GM18951 (cell line): ENCODE measurements around the gene C5.
"Not testable (repeated sequence)": the region's sequence is repeated elsewhere in the genome, so short reads cannot be mapped to it uniquely, and the experiment has no call there.

Source experiments
- POLR2A ChIP-seq: IDR thresholded peaks from 4 replicates; pipeline ENCODE4 v1.6.1; 2011; ENCODE audit warnings: mild to moderate bottlenecking; ENCODE audit not compliant: insufficient read length, insufficient read depth; ENCODE audit errors: extremely low read depth
- in situ Hi-C: fragments of 300-500 bp; cut with MboI; formaldehyde crosslinking; loops from one replicate; pipeline ENCODE4 v1.12.0; 2022; ENCODE audit warnings: low sequenced_read_pairs, mixed read lengths, inconsistent platforms; ENCODE audit not compliant: unreplicated experiment

Gene C5

GRCh38 chr9:121050128-121050988, at the start of gene C5:
TSS of gene C5 (minus strand) at chr9:121050275. CDS start at chr9:121050246, 29 bp downstream.
- in situ Hi-C loops, result no loop called here
- no peak for TF ChIP-seq POLR2A

- TF ChIP-seq POLR2A, result no peak
- in situ Hi-C loops, result no loop called here
Observed at GRCh38 chr9:121098567-121099198, 48.6 kb upstream of the C5 start.

GRCh38 chr9:121095057-121095456, 45.0 kb upstream of the C5 start:
- in situ Hi-C loops, result no loop called here
- TF ChIP-seq POLR2A, result no peak

GRCh38 chr9:121090743-121091142, 40.7 kb upstream of the C5 start:
- in situ Hi-C loops, result not testable (repeated sequence)

GRCh38 chr9:121088576-121088975, 38.5 kb upstream of the C5 start:
- no peak for TF ChIP-seq POLR2A
- in situ Hi-C loops, result no loop called here

- in situ Hi-C loops, result no loop called here
- no peak for TF ChIP-seq POLR2A
Observed at GRCh38 chr9:121085661-121086060, 35.6 kb upstream of the C5 start.

GRCh38 chr9:121082075-121082474, 32.0 kb upstream of the C5 start:
- TF ChIP-seq POLR2A, result no peak
- in situ Hi-C loops, result no loop called here

- in situ Hi-C loops, result no loop called here
- no peak for TF ChIP-seq POLR2A
Observed at GRCh38 chr9:121075251-121076036, 25.4 kb upstream of the C5 start.

GRCh38 chr9:121074370-121075250, 24.5 kb upstream of the C5 start, which contains the start of gene CNTRL:
TSS of gene CNTRL (plus strand) at chr9:121074955. CDS start at chr9:121088327, 13,372 bp downstream.
- peak; percentile 81 for TF ChIP-seq POLR2A
- in situ Hi-C loops, result no loop called here

- no peak for TF ChIP-seq POLR2A
Observed at GRCh38 chr9:121073038-121073437, 23.0 kb upstream of the C5 start.

GRCh38 chr9:121071756-121072421, 21.8 kb upstream of the C5 start:
- peak; percentile 48 for TF ChIP-seq POLR2A
- in situ Hi-C loops, result no loop called here

More at GRCh38 chr9:121073038-121073437, 23.0 kb upstream of the C5 start:
- in situ Hi-C loops, result no loop called here

GRCh38 chr9:121071370-121071755, 21.3 kb upstream of the C5 start:
- in situ Hi-C loops, result no loop called here
- no peak for TF ChIP-seq POLR2A

GRCh38 chr9:121069396-121069795, 19.3 kb upstream of the C5 start:
- in situ Hi-C loops, result loop anchor here (10.0 kb wide), 1 partner anchor 315 kb away; no protein-coding TSS in a partner anchor
- TF ChIP-seq POLR2A, result no peak
